K562 (cell line): ENCODE data around the gene CHD2. TPM values are rescaled to one million over a fixed set of nuclear protein-coding genes. Genes with fewer than 3 reads are reported as not detected.

Experiments
- ASH1L ChIP-seq: fragments of 450-650 bp; IDR thresholded peaks from 2 replicates; pipeline ENCODE4 v1.6.1; 2018; ENCODE audit warnings: borderline replicate concordance, mild to moderate bottlenecking, low read depth; ENCODE audit not compliant: partially characterized antibody
- C11orf30 ChIP-seq: fragments of 450-650 bp; IDR thresholded peaks from 2 replicates; pipeline ENCODE4 v1.6.1; 2016; ENCODE audit warnings: low read depth, mild to moderate bottlenecking
- FOXJ2 ChIP-seq: fragments of 200-800 bp; sonication (Bioruptor generic); IDR thresholded peaks from 2 replicates; pipeline ENCODE4 v1.6.1; 2016; ENCODE audit warnings: missing genetic modification characterization, missing compliant biosample characterization
- NEUROD1 ChIP-seq: fragments of 150-350 bp; IDR thresholded peaks from 2 replicates; pipeline ENCODE4 v1.6.1; 2014; ENCODE audit warnings: borderline replicate concordance, low read length, low read depth; ENCODE audit not compliant: partially characterized antibody
- NFATC3 ChIP-seq: fragments of 450-650 bp; IDR thresholded peaks from 2 replicates; pipeline ENCODE4 v1.6.1; 2017; ENCODE audit warnings: mild to moderate bottlenecking
- POLR3A ChIP-seq: IDR thresholded peaks from 2 replicates; pipeline ENCODE4 v1.6.1; 2011; ENCODE audit warnings: borderline replicate concordance, mild to moderate bottlenecking, moderate library complexity; ENCODE audit not compliant: insufficient read length, insufficient read depth; ENCODE audit errors: extremely low read depth
- PRMT5 ChIP-seq: sonication (generic); formaldehyde crosslinking; IDR thresholded peaks from 2 replicates; pipeline ENCODE4 v1.5.0; 2020; ENCODE audit warnings: missing genetic modification reagents
- RBM22 ChIP-seq: fragments of 200-400 bp; formaldehyde crosslinking; IDR thresholded peaks from 2 replicates; pipeline ENCODE4 v1.6.1; 2018; ENCODE audit warnings: low read length, low read depth; ENCODE audit not compliant: poor library complexity, severe bottlenecking
- SIRT6 ChIP-seq: IDR thresholded peaks from one replicate; pipeline ENCODE4 v1.6.1; 2012; ENCODE audit warnings: low read depth, mild to moderate bottlenecking, control low read depth, inconsistent platforms, low read length, moderate library complexity
- SRSF9 ChIP-seq: fragments of 200-400 bp; formaldehyde crosslinking; IDR thresholded peaks from 2 replicates; pipeline ENCODE4 v1.6.1; 2017; ENCODE audit warnings: low read depth, low read length, borderline replicate concordance
- TAF9B ChIP-seq: fragments of 450-650 bp; IDR thresholded peaks from 2 replicates; pipeline ENCODE4 v1.6.1; 2018; ENCODE audit warnings: mild to moderate bottlenecking; ENCODE audit not compliant: partially characterized antibody
- TFAM ChIP-seq: fragments of 250-450 bp; sonication (Bioruptor Pico); conservative IDR thresholded peaks from 2 replicates; pipeline ENCODE4 v1.5.0; 2021; ENCODE audit warnings: mild to moderate bottlenecking, moderate library complexity
- YBX1 ChIP-seq: fragments of 450-650 bp; IDR thresholded peaks from 2 replicates; pipeline ENCODE4 v1.7.1; 2016; ENCODE audit warnings: mild to moderate bottlenecking
- ZNF384 ChIP-seq: IDR thresholded peaks from 2 replicates; pipeline ENCODE4 v1.6.1; 2012; ENCODE audit warnings: low read depth, low read length, improper control_type of control experiment
- ZNF436 ChIP-seq: fragments of 250-450, 450-650 bp; sonication (Bioruptor Pico); formaldehyde crosslinking; IDR thresholded peaks from 2 replicates; pipeline ENCODE4 v1.7.0; 2020; ENCODE audit warnings: mild to moderate bottlenecking
- ZNF696 ChIP-seq: fragments of 250-450 bp; sonication (Bioruptor Pico); conservative IDR thresholded peaks from 2 replicates; pipeline ENCODE4 v1.4.0; 2020; ENCODE audit warnings: mild to moderate bottlenecking, moderate library complexity
- polyA plus RNA-seq, 8 experiments: library from polyadenylated mRNA; depleted of rRNA in 4 of 8; stranded (reverse) in 5 of 8; unstranded in 3 of 8; fragments of >200 nt; fragmentation: Nextera tagmentation in 2 of 8; fragmentation: Illumina TruSeq in 1 of 8; extraction: Ambion mirVana in 2 of 8; extraction: Trizol in 1 of 8; gene quantifications; 2 replicates each; pipeline versions ENCODE4 v1.2.1 to v1.2.3, GENCODE V29; 2011 to 2014; ENCODE audit warnings: inconsistent platforms in 1 of 8, missing spikeins in 1 of 8
- total RNA-seq, 7 experiments: library from RNA; depleted of rRNA in 6 of 7; stranded (reverse); fragments of >200 nt in 6 of 7; fragmentation: Illumina TruSeq in 2 of 7; extraction: Trizol in 2 of 7; gene quantifications; 2 replicates each; pipeline versions ENCODE4 v1.2.1 to v1.2.3, GENCODE V29; 2011 to 2021; ENCODE audit warnings: low replicate concordance in 1 of 7
- TF ChIP-seq, protein P1 (sequence below): fragments of 250-450 bp; sonication (Bioruptor Pico); IDR thresholded peaks from 2 replicates; pipeline ENCODE4 v1.6.1; 2021; ENCODE audit warnings: mild to moderate bottlenecking
- TF ChIP-seq, protein P2 (sequence below): sonication (generic); formaldehyde crosslinking; IDR thresholded peaks from 2 replicates; pipeline ENCODE4 v1.8.0; 2022; ENCODE audit warnings: mild to moderate bottlenecking, missing genetic modification reagents
- TF ChIP-seq, protein P3 (sequence below): fragments of 450-650 bp; formaldehyde crosslinking; IDR thresholded peaks from 2 replicates; pipeline ENCODE4 v1.4.0; 2020; ENCODE audit warnings: mild to moderate bottlenecking, moderate library complexity
- TF ChIP-seq, protein P4 (sequence below): sonication (generic); formaldehyde crosslinking; IDR thresholded peaks from 2 replicates; pipeline ENCODE4 v1.8.0; 2022; ENCODE audit warnings: mild to moderate bottlenecking, low read depth, missing genetic modification reagents
- TF ChIP-seq, protein P5 (sequence below): sonication (generic); formaldehyde crosslinking; IDR thresholded peaks from 2 replicates; pipeline ENCODE4 v1.9.0; 2022; ENCODE audit warnings: mild to moderate bottlenecking, missing genetic modification reagents
- TF ChIP-seq, protein P6 (sequence below): fragments of 450-650 bp; IDR thresholded peaks from 2 replicates; pipeline ENCODE4 v1.6.1; 2016; ENCODE audit warnings: missing biosample characterization, missing genetic modification characterization

The CHD2 gene
- total and polyA plus RNA-seq, 9 of the 15 experiments (the other 6 are each of a cell fraction or from before 2014, with no cell fraction given), result 38.9 to 70.8 (median 56.2) TPM

DNA sequence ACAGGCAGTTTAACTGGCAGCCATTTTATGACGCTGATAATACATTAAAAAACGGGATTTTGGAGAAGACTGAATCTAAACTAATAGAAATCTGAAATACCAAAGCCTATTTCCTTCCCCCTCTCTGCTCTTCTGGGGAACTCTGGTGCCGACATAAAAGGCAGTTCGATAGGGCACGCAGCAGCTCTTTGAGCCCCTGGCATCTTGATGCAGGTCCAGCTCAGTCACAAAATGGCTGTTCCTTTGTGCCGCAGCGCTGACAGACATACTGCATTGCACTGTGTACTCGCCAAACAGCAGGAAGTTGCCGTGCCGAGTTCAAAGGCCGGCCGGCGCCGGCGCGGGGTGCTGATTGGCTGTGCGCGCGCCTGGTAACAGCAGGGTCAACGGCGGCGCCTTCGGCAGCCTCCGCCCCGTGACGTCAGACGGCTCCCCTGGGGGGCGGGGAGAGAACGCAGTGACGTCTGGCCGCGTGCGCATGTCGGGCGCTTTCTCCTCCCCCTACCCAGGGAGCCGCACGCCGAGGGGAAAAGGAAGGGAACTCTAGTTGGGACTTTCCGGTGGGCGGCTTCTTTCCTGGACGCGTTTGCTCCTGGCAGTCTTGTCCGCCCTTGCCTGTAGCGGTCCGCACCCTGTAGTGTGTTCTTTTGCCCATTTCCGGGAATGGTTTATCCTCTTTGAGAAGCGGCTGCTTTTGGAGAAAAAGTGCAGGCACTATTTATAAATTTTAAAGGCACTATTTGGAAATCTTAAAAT, 4.0 kb downstream of the CHD2 start (continued):
- TF ChIP-seq, protein P1, sequence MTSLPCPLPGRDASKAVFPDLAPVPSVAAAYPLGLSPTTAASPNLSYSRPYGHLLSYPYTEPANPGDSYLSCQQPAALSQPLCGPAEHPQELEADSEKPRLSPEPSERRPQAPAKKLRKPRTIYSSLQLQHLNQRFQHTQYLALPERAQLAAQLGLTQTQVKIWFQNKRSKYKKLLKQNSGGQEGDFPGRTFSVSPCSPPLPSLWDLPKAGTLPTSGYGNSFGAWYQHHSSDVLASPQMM (CRISPR knock-in tag), result no peak
- TF ChIP-seq, protein P2, sequence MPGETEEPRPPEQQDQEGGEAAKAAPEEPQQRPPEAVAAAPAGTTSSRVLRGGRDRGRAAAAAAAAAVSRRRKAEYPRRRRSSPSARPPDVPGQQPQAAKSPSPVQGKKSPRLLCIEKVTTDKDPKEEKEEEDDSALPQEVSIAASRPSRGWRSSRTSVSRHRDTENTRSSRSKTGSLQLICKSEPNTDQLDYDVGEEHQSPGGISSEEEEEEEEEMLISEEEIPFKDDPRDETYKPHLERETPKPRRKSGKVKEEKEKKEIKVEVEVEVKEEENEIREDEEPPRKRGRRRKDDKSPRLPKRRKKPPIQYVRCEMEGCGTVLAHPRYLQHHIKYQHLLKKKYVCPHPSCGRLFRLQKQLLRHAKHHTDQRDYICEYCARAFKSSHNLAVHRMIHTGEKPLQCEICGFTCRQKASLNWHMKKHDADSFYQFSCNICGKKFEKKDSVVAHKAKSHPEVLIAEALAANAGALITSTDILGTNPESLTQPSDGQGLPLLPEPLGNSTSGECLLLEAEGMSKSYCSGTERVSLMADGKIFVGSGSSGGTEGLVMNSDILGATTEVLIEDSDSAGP (CRISPR knock-in tag), result peak; percentile 40; the same call in 1 of the 2 replicates
- TF ChIP-seq TAF9B (peak; percentile 88), POLR3A (no peak), ASH1L (no peak), ZNF436 (CRISPR knock-in tag) (peak; percentile 16; the same call in 1 of the 2 replicates), TFAM (CRISPR knock-in tag) (no peak), YBX1 (no peak), SRSF9 (no peak), C11orf30 (peak; percentile 40), NFATC3 (no peak), RBM22 (peak; percentile 95), ZNF696 (CRISPR knock-in tag) (no peak), PRMT5 (CRISPR knock-in tag) (no peak), FOXJ2 (tag) (peak; percentile 81; the same call in 1 of the 2 replicates), ZNF384 (peak; percentile 26; the same call in 1 of the 2 replicates), NEUROD1 (peak; percentile 59), SIRT6 (no peak)
- TF ChIP-seq, protein P3, sequence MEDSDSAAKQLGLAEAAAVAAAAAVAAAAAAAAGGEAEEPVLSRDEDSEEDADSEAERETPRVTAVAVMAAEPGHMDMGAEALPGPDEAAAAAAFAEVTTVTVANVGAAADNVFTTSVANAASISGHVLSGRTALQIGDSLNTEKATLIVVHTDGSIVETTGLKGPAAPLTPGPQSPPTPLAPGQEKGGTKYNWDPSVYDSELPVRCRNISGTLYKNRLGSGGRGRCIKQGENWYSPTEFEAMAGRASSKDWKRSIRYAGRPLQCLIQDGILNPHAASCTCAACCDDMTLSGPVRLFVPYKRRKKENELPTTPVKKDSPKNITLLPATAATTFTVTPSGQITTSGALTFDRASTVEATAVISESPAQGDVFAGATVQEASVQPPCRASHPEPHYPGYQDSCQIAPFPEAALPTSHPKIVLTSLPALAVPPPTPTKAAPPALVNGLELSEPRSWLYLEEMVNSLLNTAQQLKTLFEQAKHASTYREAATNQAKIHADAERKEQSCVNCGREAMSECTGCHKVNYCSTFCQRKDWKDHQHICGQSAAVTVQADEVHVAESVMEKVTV (CRISPR knock-in tag), result peak; percentile 52
- TF ChIP-seq, protein P4, sequence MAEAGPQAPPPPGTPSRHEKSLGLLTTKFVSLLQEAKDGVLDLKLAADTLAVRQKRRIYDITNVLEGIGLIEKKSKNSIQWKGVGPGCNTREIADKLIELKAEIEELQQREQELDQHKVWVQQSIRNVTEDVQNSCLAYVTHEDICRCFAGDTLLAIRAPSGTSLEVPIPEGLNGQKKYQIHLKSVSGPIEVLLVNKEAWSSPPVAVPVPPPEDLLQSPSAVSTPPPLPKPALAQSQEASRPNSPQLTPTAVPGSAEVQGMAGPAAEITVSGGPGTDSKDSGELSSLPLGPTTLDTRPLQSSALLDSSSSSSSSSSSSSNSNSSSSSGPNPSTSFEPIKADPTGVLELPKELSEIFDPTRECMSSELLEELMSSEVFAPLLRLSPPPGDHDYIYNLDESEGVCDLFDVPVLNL (CRISPR knock-in tag), result no peak
- TF ChIP-seq, protein P5, sequence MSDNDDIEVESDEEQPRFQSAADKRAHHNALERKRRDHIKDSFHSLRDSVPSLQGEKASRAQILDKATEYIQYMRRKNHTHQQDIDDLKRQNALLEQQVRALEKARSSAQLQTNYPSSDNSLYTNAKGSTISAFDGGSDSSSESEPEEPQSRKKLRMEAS (CRISPR knock-in tag), result peak; percentile 89
- TF ChIP-seq, protein P6, sequence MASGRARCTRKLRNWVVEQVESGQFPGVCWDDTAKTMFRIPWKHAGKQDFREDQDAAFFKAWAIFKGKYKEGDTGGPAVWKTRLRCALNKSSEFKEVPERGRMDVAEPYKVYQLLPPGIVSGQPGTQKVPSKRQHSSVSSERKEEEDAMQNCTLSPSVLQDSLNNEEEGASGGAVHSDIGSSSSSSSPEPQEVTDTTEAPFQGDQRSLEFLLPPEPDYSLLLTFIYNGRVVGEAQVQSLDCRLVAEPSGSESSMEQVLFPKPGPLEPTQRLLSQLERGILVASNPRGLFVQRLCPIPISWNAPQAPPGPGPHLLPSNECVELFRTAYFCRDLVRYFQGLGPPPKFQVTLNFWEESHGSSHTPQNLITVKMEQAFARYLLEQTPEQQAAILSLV (tag), result no peak
